Caco-2 (cell line): ENCODE results near the gene RP9. TPM values are rescaled to one million over a fixed set of nuclear protein-coding genes. Genes with fewer than 3 reads are reported as not detected.

ENCODE experiments used
- BruUV-seq: library from RNA; stranded (reverse); fragments of 400-500 nt; replicated peaks from 2 replicates; lab custom pipeline; 2021; lab: Mats Ljungman, UMichigan
- CTCF ChIA-PET: fragments of 300-600 bp; sonication (Branson Sonifier 250); formaldehyde crosslinking; loops from one replicate; lab custom pipeline; 2022; ENCODE audit warnings: antibody characterized with exemption; lab: Charles Lee
- POLR2A ChIA-PET: fragments of 300-600 bp; sonication (Branson Sonifier 250); formaldehyde crosslinking; loops from one replicate; lab custom pipeline; 2022; ENCODE audit warnings: antibody characterized with exemption; lab: Charles Lee
- DNase-seq, 2 experiments: peaks; one replicate each; pipeline versions ENCODE4 v3.0.0 to v3.0.0-alpha.2; 2020 to 2022
- H3K27me3 ChIP-seq: replicated peaks from 2 replicates; pipeline ENCODE4 v1.6.0; 2011; ENCODE audit warnings: low read length; ENCODE audit not compliant: control insufficient read depth, insufficient read depth
- H3K36me3 ChIP-seq: 2 replicates; pipeline ENCODE4 v1.5.1; 2011; ENCODE audit warnings: low read length; ENCODE audit not compliant: control insufficient read depth, insufficient read depth
- H3K4me1 ChIP-seq: fragments of 250-450 bp; sonication (Bioruptor Pico); 2 replicates; pipeline ENCODE4 v1.5.1; 2020; ENCODE audit warnings: mild to moderate bottlenecking
- H3K4me3 ChIP-seq: 2 replicates; pipeline ENCODE4 v1.5.1; 2011; ENCODE audit warnings: low read depth, mild to moderate bottlenecking, control low read depth, low read length
- H3K9me3 ChIP-seq: fragments of 250-450 bp; sonication (Bioruptor Pico); 2 replicates; pipeline ENCODE4 v1.5.1; 2020; ENCODE audit warnings: mild to moderate bottlenecking, moderate library complexity
- H3K27ac Mint-ChIP-seq: one replicate; pipeline ENCODE4 v1.8.0; 2022; ENCODE audit warnings: mixed read lengths; ENCODE audit not compliant: unreplicated experiment
- H3K27me3 Mint-ChIP-seq: one replicate; pipeline ENCODE4 v1.8.0; 2022; ENCODE audit warnings: mixed read lengths; ENCODE audit not compliant: insufficient read depth, unreplicated experiment
- H3K36me3 Mint-ChIP-seq: one replicate; pipeline ENCODE4 v1.8.0; 2022; ENCODE audit warnings: mild to moderate bottlenecking, mixed read lengths; ENCODE audit not compliant: insufficient read depth, unreplicated experiment
- H3K4me1 Mint-ChIP-seq: one replicate; pipeline ENCODE4 v1.8.0; 2022; ENCODE audit warnings: low read depth, mixed read lengths; ENCODE audit not compliant: unreplicated experiment
- H3K4me3 Mint-ChIP-seq: one replicate; pipeline ENCODE4 v1.8.0; 2022; ENCODE audit warnings: mild to moderate bottlenecking, moderate library complexity, mixed read lengths; ENCODE audit not compliant: unreplicated experiment
- H3K9me3 Mint-ChIP-seq: one replicate; pipeline ENCODE4 v1.8.0; 2022; ENCODE audit warnings: mixed read lengths; ENCODE audit not compliant: unreplicated experiment
- intact Hi-C: fragments of 100-400 bp; cut with micrococcal nuclease; formaldehyde crosslinking; loops from one replicate; pipeline ENCODE4 v1.10.0; 2022; ENCODE audit not compliant: unreplicated experiment
- total RNA-seq: library from RNA; stranded (reverse); gene quantifications from 2 replicates; pipeline ENCODE4 v1.2.3, GENCODE V29; 2022
- TF ChIP-seq, protein P1 (sequence below), 2 experiments: fragments of 200-600 bp in 1 of 2; IDR thresholded peaks; 1 replicate in 1 of 2; 2 replicates in 1 of 2; pipeline versions ENCODE4 v1.5.1 to v1.8.0; 2011 to 2022; ENCODE audit warnings: antibody characterized with exemption in 1 of 2, control low read depth in 1 of 2, inconsistent platforms in 1 of 2, low read depth in 1 of 2, low read length in 1 of 2, mild to moderate bottlenecking in 1 of 2, moderate library complexity in 1 of 2; ENCODE audit not compliant: insufficient read depth in 1 of 2, severe bottlenecking in 1 of 2, unreplicated experiment in 1 of 2

The RP9 gene
- total RNA-seq, 1 experiment from 2014 or later, result 20.3 TPM

GRCh38 chr7:33109758-33110238 lies 594 bp upstream of the RP9 start:
- Mint-ChIP-seq H3K27me3 (peaks cover 16% of the 10 kb centered on the region), H3K4me1 (peaks cover 7% of the 10 kb centered on the region), H3K36me3 (no peaks in the 10 kb centered on the region), H3K27ac (no peak overlapping the region), H3K4me3 (peak overlapping the region; percentile 83), H3K9me3 (no peaks in the 10 kb centered on the region)
- H3K9me3 ChIP-seq, result no peaks in the 10 kb centered on the region
- ChIA-PET POLR2A (no interaction called here), CTCF (interaction anchor here (0.9 to 3.5 kb wide), 3 partner anchors 19 to 264 kb away, joined by 3 to 20 read pairs (median 3); no protein-coding TSS in a partner anchor)
- TF ChIP-seq, protein P1, sequence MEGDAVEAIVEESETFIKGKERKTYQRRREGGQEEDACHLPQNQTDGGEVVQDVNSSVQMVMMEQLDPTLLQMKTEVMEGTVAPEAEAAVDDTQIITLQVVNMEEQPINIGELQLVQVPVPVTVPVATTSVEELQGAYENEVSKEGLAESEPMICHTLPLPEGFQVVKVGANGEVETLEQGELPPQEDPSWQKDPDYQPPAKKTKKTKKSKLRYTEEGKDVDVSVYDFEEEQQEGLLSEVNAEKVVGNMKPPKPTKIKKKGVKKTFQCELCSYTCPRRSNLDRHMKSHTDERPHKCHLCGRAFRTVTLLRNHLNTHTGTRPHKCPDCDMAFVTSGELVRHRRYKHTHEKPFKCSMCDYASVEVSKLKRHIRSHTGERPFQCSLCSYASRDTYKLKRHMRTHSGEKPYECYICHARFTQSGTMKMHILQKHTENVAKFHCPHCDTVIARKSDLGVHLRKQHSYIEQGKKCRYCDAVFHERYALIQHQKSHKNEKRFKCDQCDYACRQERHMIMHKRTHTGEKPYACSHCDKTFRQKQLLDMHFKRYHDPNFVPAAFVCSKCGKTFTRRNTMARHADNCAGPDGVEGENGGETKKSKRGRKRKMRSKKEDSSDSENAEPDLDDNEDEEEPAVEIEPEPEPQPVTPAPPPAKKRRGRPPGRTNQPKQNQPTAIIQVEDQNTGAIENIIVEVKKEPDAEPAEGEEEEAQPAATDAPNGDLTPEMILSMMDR (IDR thresholded peaks at IDR 0.05; ENCODE audit: insufficient read depth in 1 of 2, low read depth in 1 of 2, low read length in 1 of 2, severe bottlenecking in 1 of 2, unreplicated experiment in 1 of 2), result no peak
- no peaks in the 10 kb centered on the region for H3K36me3 ChIP-seq
- no peaks in the 10 kb centered on the region; the same call in 1 of the 2 replicates for H3K27me3 ChIP-seq
- no TSS peak for BruUV-seq
- H3K4me3 ChIP-seq, result peak overlapping the region; percentile 87
- intact Hi-C loops, result loop anchor here (1.0 to 10.0 kb wide), 5 partner anchors 20 to 305 kb away; partner anchors contain the start of genes BBS9, FKBP9 and NT5C3A
- no peak for DNase-seq
- peaks cover 4% of the 10 kb centered on the region for H3K4me1 ChIP-seq

- no peaks in the 10 kb centered on the region for H3K36me3 Mint-ChIP-seq
- peaks cover 4% of the 10 kb centered on the region for H3K4me1 ChIP-seq
- peak overlapping the region; percentile 87 for H3K4me3 ChIP-seq
- peak overlapping the region; percentile 83 for H3K4me3 Mint-ChIP-seq
- no peaks in the 10 kb centered on the region for H3K9me3 Mint-ChIP-seq
- H3K27ac Mint-ChIP-seq, result peak overlapping the region; percentile 63
- no peak for DNase-seq
- intact Hi-C loops, result loop anchor here (1.0 to 10.0 kb wide), 5 partner anchors 21 to 304 kb away; partner anchors contain the start of genes BBS9, FKBP9 and NT5C3A
- POLR2A ChIA-PET, result no interaction called here
- BruUV-seq, result no TSS peak
- H3K36me3 ChIP-seq, result no peaks in the 10 kb centered on the region
- TF ChIP-seq, protein P1 (IDR thresholded peaks at IDR 0.05; ENCODE audit: insufficient read depth in 1 of 2, low read depth in 1 of 2, low read length in 1 of 2, severe bottlenecking in 1 of 2, unreplicated experiment in 1 of 2), result no peak
- H3K9me3 ChIP-seq, result no peaks in the 10 kb centered on the region
- peaks cover 8% of the 10 kb centered on the region for H3K27me3 Mint-ChIP-seq
- peaks cover 7% of the 10 kb centered on the region for H3K4me1 Mint-ChIP-seq
- CTCF ChIA-PET, result interaction anchor here (0.5 to 3.5 kb wide), 6 partner anchors 20 to 1722 kb away, joined by 3 to 20 read pairs (median 3); partner anchors contain the start of gene NT5C3A
- no peaks in the 10 kb centered on the region; the same call in 1 of the 2 replicates for H3K27me3 ChIP-seq
These were observed 625 bp downstream of the RP9 start for GRCh38 chr7:33108554-33109004.

DNA sequence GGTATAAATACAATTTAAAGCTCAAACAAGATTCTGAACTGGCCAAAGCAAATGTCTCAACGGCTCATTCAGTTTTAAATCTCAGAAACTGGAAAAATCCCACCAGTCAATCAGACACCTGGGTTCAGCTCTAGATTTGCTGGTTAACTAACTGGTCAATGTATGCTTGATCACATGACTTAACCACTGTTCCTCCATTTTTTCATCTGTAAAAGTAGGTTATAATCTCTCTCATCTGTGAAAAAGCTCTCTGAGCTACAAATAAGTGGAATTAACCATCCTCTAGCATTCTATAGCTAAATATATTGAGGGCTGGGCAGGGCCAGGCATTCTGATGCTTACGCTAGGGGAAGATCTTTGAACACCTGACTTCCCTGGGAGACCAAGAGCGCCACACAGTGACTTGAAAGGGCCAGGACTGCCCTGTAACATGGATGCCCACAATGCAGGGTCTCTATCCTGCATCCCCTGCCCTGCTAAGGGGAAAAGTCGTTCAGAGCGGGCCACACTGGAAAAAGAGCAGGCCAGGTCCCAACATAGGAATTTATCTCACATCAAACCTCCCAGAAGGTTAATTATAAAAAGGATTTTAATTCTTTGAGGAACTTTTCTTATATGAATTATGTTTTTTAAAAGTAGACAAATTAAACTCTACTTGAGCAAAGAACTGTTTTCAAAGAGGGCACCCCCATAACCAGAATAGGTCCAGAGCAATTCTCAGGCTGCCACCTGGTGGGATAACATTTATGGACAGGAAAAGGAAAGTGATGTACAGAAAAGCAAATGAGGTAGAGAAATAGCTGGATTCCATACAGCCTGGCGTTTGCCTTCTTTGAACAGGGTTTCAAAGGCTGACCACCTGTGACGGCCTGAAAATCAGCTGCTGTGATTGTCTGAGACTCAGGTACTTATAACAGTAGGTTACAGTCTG lies 1.8 kb downstream of the RP9 start:
- Mint-ChIP-seq H3K36me3 (peaks cover 11% of the 10 kb centered on the region), H3K27ac (no peak overlapping the region), H3K9me3 (no peaks in the 10 kb centered on the region), H3K27me3 (peaks cover 5% of the 10 kb centered on the region), H3K4me1 (peaks cover 7% of the 10 kb centered on the region), H3K4me3 (peak overlapping the region; percentile 83)
- Histone ChIP-seq H3K4me1 (peaks cover 4% of the 10 kb centered on the region), H3K4me3 (peak overlapping the region; percentile 87), H3K27me3 (no peaks in the 10 kb centered on the region; the same call in 1 of the 2 replicates), H3K36me3 (no peaks in the 10 kb centered on the region), H3K9me3 (no peaks in the 10 kb centered on the region)
- POLR2A ChIA-PET, result no interaction called here
- BruUV-seq, result no TSS peak
- TF ChIP-seq, protein P1 (IDR thresholded peaks at IDR 0.05; ENCODE audit: insufficient read depth in 1 of 2, low read depth in 1 of 2, low read length in 1 of 2, severe bottlenecking in 1 of 2, unreplicated experiment in 1 of 2), result peak; percentile 48 to 53
- CTCF ChIA-PET, result interaction anchor here (0.5 to 3.5 kb wide), 4 partner anchors 45 to 261 kb away, joined by 3 to 20 read pairs (median 8); partner anchors contain the start of gene NT5C3A
- DNase-seq, result peak in 1 of 2 experiments; percentile 48
- intact Hi-C loops, result loop anchor here (1.0 to 10.0 kb wide), 6 partner anchors 45 to 342 kb away; partner anchors contain the start of genes FKBP9 and NT5C3A
